GM12873 (cell line): ENCODE measurements around the gene ZNF135.

Experiments
- CTCF ChIP-seq: IDR thresholded peaks from 2 replicates; pipeline ENCODE4 v1.5.1; 2012; ENCODE audit warnings: low read depth, mild to moderate bottlenecking, moderate library complexity, low read length, control low read depth; ENCODE audit not compliant: insufficient read depth; ENCODE audit errors: missing control alignments

ZNF135 gene

DNA sequence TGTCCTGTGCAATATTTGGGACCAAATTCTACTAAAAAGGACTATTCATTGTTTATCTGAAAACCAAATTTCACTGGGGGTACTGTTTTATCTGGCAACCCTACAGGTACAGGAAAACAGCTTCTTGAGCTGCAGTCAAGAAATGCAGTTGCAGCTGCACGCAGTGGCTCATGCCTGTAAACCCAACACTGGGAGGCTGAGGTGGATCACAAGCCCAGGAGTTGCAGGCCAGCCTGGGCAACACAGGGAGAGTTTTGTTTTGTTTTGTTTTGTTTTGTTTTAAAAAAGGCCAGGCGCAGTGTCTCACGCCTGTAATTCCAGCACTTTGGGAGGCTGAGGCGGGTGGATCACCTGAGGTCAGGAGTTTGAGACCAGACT is 36.8 kb upstream of the ZNF135 start:
- no peak for TF ChIP-seq CTCF

DNA sequence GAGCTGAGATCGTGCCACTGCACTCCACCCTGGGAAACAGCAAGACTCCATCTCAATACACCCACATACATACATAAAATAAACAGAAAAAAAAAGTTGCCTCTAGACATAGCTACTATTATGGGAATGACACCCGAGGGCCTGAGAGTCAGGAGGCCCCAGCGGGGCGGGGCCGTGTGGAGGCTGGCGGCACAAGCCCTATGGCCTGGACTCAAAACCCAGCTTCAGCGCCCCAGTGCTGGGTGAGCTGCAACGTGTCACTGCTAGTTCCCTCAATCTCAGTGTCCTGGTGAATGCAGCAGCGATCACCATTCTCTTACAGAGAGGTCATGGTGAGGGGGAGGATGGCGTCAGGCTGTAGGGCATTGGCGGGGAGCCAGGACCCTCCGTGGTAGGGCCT is 34.4 kb upstream of the ZNF135 start:
- TF ChIP-seq CTCF = no peak

GRCh38 chr19:58033741-58034476 is 25.2 kb upstream of the ZNF135 start, which contains the start of gene ZSCAN1:
ZSCAN1 (plus strand) TSS chr19:58034025; CDS start chr19:58037837, 3,812 bp downstream.
- TF ChIP-seq CTCF = no peak

DNA sequence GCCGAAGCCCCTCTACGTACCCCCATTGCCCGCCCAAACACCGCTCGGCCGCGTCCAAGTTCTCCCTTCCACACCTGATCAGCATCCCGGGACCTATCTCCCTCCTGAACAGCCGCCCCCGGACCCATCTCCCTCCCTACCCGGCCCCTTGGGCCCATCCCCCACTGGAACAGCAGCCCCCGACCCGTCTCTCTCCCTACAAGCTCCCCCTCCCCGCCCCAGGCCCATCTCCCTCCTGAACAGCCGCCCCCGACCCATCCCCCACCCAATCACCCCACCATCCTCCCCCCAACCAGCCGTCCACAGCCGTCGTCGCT is 24.6 kb upstream of the ZNF135 start:
- TF ChIP-seq CTCF = no peak

DNA sequence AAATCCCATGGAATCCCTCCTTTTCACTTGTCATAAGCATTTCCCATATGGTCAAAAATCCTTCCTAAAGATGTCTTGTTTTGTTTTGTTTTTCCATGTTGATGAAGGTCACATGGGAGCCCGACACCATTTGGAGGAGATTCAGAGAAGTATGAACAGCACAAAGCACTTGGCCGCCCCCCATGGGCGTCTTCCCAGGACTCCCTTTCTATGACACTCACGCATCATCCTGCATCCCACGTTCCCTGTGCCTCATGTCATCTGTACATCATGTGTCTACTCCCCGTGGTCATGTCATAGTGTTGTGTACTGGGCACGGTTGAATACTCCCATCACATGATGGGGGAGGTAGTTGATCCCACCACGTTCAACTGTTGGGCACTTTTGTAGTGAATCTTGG is 23.2 kb upstream of the ZNF135 start:
- TF ChIP-seq CTCF = no peak

GRCh38 chr19:58037927-58038687 is 21.0 kb upstream of the ZNF135 start:
- no peak for TF ChIP-seq CTCF

GRCh38 chr19:58038688-58039204 is 20.3 kb upstream of the ZNF135 start:
- no peak for TF ChIP-seq CTCF
